GM18868 (cell line): ENCODE results near the gene ATP8A2.

Experiments used
- ATAC-seq: cut with Tn5 transposase; IDR thresholded peaks from one replicate; pipeline ENCODE4 v1.9.1; 2021; ENCODE audit warnings: mild to moderate bottlenecking, moderate library complexity; ENCODE audit not compliant: unreplicated experiment

ATP8A2 gene

GRCh38 chr13:26022538-26023292, 650.9 kb downstream of the ATP8A2 start:
- no peak for ATAC-seq

GRCh38 chr13:26024558-26024957, 652.8 kb downstream of the ATP8A2 start:
- no peak for ATAC-seq

- no peak for ATAC-seq
Measured at GRCh38 chr13:26025196-26025595, 653.4 kb downstream of the ATP8A2 start.

GRCh38 chr13:26025771-26026170, 654.0 kb downstream of the ATP8A2 start:
- no peak for ATAC-seq

GRCh38 chr13:26026211-26026610, 654.4 kb downstream of the ATP8A2 start:
- ATAC-seq, result no peak

GRCh38 chr13:26029581-26030136, 657.9 kb downstream of the ATP8A2 start:
- ATAC-seq, result no peak

- no peak for ATAC-seq
Measured at GRCh38 chr13:26030331-26030730, 658.6 kb downstream of the ATP8A2 start.

- no peak for ATAC-seq
Measured at GRCh38 chr13:26034018-26034417, 662.2 kb downstream of the ATP8A2 start.

GRCh38 chr13:26036383-26036782, 664.6 kb downstream of the ATP8A2 start:
- no peak for ATAC-seq

- no peak for ATAC-seq
Measured at GRCh38 chr13:26037302-26037701, 665.5 kb downstream of the ATP8A2 start.

- ATAC-seq, result no peak
Measured at GRCh38 chr13:26038931-26039475, 667.2 kb downstream of the ATP8A2 start.

- no peak for ATAC-seq
Measured at GRCh38 chr13:26041444-26041843, 669.7 kb downstream of the ATP8A2 start.

- ATAC-seq, result no peak
Measured at GRCh38 chr13:26042785-26043184, 671.0 kb downstream of the ATP8A2 start.

- no peak for ATAC-seq
Measured at GRCh38 chr13:26045142-26045541, 673.4 kb downstream of the ATP8A2 start.

- no peak for ATAC-seq
Measured at GRCh38 chr13:26046639-26047038, 674.9 kb downstream of the ATP8A2 start.

- no peak for ATAC-seq
Measured at GRCh38 chr13:26047040-26047439, 675.3 kb downstream of the ATP8A2 start.

- ATAC-seq, result no peak
Measured at GRCh38 chr13:26048741-26049140, 677.0 kb downstream of the ATP8A2 start.

GRCh38 chr13:26050568-26051230, 678.9 kb downstream of the ATP8A2 start:
- no peak for ATAC-seq

GRCh38 chr13:26051231-26051656, 679.5 kb downstream of the ATP8A2 start:
- no peak for ATAC-seq

GRCh38 chr13:26051657-26052311, 680.0 kb downstream of the ATP8A2 start, which contains the start of gene SHISA2:
TSS of gene SHISA2 (minus strand) at chr13:26052016. CDS start at chr13:26050975, 1,041 bp downstream.
- ATAC-seq, result no peak

GRCh38 chr13:26052337-26052736, 680.6 kb downstream of the ATP8A2 start:
- no peak for ATAC-seq
